Hematopoietic multipotent progenitor cell (in vitro differentiated cells): ENCODE data around the gene HMGB4. TPM values are rescaled to one million over a fixed set of nuclear protein-coding genes. Genes with fewer than 3 reads are reported as not detected.

Experiments
- DNase-seq, 3 donors: peaks; one replicate each; pipeline ENCODE4 v3.0.0-alpha.2; 2011 to 2015; ENCODE audit warnings: low read depth in 2 of 3, low spot score in 2 of 3
- total RNA-seq: library from RNA; depleted of rRNA; stranded (reverse); fragments of >200 nt; gene quantifications from one replicate; pipeline ENCODE4 v1.2.3, GENCODE V29; 2012

The HMGB4 gene
- total RNA-seq: not detected

DNA sequence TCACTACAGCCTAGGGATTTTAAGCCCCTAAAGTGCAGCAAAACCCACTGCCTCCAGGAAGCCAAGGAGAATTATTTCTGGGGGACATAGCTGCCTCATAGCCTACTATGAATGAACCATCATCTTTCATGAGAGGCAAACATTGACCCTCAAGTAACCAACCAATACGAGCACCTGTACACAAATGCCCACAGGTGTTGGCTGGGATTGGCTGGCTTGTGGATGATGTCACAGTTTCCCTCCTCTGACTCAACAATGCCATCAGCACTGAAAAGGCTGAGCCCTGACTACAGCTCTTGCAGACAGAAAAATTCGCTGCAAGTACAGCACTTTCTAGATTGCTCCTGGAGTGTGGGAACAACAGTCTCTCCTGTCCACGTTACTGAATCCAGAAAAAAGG, at the start of gene HMGB4:
Gene HMGB4, plus strand, starts transcription at position 301 of the 400 bp plus-strand sequence. CDS start 113 bp downstream, outside the sequence.
- no peak for DNase-seq

GRCh38 chr1:33814166-33814565, 49.7 kb upstream of the HMGB4 start:
- DNase-seq: no peak

DNA sequence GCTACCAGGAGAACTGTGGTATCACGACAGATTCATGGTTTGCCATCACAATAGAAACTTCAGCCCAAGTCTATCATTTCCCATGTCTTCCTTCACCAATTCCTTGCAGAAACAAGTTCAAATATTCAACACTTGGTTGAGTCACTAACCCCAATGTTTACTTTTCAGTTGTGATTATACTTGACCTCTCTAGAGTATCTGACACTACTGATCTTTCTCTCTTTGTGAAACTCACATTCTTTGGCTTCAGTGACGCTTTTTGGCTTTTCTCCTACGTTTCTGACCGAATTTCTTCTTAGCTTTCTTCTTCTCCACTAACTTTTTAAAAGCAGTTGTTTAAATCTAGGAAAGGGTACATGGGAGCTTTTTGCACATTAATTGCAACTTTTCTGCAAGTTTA, 48.8 kb upstream of the HMGB4 start:
- DNase-seq: no peak

DNA sequence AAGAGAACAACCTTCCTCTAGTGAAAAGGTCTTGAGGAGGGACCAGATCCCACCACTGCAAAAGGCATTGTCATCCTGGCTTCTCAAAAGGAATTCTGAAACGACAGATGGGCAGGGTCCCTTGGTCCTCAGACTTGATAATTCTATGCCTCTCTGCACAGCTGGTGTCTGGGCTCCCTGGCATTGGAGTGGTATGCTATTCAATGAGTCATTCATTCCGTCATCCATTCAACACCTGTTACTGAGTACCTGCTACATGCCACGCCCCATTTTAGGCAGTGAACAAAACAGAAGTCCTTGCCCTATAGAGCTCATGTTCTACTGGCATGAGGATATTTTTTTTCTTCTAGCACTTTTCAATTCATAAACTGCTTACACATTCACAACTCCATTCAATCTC, 45.8 kb upstream of the HMGB4 start:
- DNase-seq: no peak

GRCh38 chr1:33819290-33819912, 44.5 kb upstream of the HMGB4 start:
- no peak for DNase-seq

DNA sequence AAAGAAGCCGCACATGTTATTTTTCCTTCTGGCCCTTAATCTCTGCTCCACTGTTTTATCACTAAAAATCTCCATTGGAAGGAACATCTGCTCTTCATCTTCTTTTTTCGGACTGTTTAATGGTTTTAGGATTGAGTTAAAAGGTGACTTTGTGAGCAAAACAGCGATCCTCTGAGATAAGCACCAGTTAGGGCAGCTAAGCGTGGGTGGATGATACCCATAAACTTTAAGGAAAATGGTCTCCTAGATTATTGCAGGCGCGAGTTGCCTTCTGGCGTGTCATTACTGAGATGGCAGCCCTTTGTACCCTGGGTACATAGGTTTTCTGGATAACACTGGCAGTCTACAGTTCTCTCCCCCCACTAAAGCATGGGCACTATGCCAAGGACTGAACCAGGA, 44.0 kb upstream of the HMGB4 start:
- DNase-seq: no peak

DNA sequence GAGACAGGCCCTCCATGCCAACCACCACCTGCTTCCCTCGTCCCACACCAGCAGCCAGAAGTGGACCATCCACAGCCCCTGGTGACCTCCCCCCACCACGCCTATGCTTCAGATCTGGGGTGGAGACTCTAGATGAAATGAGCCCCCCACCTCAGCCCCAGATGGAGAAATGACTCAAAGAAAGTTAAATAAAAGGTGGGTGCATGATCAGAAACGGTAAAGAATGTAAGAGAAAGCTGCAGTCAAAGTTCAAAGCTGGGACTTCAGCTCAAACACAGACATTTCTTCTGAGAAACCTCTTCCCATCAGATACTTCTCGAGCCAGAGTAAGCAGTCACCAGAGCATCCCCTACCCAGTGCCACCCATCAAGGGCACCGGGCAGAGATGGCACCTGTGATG, 43.1 kb upstream of the HMGB4 start:
- DNase-seq: no peak

- no peak for DNase-seq
Measured at GRCh38 chr1:33821291-33821690, 42.6 kb upstream of the HMGB4 start.

GRCh38 chr1:33822396-33822795, 41.5 kb upstream of the HMGB4 start:
- DNase-seq: no peak

DNA sequence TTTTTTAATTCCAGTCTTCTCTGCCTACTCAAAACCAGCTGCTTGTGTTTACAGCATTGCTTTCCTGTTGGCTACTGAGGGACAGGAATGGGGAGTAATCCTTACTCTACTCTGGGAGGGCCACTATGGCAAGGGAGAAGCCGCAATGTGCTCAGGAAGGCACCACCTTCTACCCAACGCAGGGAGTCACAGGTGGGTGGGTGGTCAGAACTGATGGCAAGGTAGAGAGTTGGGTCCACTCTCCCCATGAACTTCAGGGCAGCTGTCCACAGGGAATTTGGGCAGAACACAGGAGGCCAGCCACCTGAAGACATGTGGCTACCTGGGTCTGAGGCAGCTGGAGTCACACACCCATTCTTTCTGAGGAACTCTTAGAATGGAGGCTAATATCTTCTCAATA, 40.5 kb upstream of the HMGB4 start:
- DNase-seq: no peak

GRCh38 chr1:33823830-33824229, 40.0 kb upstream of the HMGB4 start:
- no peak for DNase-seq

- DNase-seq: no peak
Measured at GRCh38 chr1:33824321-33824720, 39.6 kb upstream of the HMGB4 start.

- no peak for DNase-seq
Measured at GRCh38 chr1:33824971-33825370, 38.9 kb upstream of the HMGB4 start.

- no peak for DNase-seq
Measured at GRCh38 chr1:33825506-33825905, 38.4 kb upstream of the HMGB4 start.

DNA sequence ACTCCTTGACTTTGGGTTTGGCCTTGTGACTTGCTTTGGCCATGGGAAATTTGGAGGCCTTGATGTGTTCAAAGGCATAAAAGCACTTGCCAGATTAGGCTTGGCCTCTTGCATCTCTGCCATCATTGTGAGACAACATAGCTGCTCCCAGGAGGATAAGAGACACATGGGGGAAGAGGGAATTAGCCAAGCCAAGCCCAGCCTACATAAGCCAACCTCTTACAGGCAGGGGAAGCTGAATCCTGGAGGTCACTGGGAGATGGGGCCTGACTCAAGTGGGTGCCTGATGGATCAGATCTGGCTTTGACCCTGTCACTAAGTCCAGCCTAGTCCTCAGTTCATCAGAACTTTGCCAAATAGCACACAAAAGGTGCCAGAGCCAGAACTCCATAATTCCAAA, 37.6 kb upstream of the HMGB4 start:
- DNase-seq: no peak

DNA sequence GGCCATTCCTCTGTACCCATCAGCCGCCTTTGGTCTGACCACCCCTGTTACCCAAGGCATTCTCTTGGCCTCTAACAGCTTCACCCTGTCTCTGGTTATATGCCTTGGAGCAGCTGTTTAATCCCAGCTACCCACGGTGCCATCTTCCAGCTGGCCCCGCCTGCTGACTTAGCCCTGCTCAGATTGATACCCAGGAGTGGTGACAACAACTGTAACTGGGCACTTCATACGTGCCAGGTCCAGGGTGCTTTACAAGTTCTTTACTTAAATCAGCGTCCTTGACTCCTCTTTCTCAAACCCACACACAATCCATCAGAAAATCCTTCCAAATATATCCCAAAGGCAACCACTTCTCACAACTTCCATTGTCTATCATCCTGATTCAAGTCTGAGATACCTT, 37.2 kb upstream of the HMGB4 start:
- DNase-seq: no peak

- DNase-seq: no peak
Measured at GRCh38 chr1:33828059-33828458, 35.8 kb upstream of the HMGB4 start.

DNA sequence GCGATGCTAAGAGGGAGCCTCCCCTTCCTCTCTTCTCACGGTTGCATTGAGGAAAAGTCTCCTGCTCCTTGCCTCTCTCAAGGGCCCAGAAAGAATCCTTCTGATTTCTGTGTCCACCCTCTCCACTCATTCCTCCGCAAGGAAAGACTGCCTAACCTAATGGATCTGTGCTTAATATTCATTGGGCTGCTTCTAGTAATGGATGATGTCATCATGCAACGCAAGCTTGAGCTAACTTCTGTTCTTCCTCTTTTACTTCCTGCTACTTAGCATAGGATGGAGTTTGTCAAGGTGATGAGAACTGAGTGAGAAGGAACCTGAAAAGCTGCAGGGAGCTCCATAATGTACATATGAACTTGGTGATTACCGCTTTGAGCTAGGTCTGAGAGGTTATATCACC, 35.2 kb upstream of the HMGB4 start:
- DNase-seq: no peak

GRCh38 chr1:33836911-33837310, 27.0 kb upstream of the HMGB4 start:
- no peak for DNase-seq

GRCh38 chr1:33837635-33838034, 26.2 kb upstream of the HMGB4 start:
- DNase-seq: no peak

GRCh38 chr1:33841494-33841893, 22.4 kb upstream of the HMGB4 start:
- no peak for DNase-seq

DNA sequence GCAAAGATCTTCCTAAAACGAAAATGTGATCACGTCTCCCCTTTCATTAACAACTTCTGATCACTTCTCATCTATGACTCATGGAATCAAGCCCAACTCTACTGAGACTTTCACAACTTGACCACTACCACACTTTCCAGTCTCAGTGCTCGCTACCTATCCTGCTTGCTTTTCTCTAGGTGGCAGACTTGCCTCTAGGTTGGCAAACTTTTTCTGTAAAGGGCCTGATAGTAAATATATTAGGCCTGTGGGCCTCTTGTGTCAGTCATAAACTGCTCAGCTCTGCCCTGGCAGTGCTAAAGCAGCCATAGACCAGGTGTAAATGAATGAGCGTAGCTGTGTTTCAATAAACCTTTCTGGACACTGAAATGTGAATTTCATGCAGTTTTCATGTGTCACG, 21.5 kb upstream of the HMGB4 start:
- DNase-seq: no peak

DNA sequence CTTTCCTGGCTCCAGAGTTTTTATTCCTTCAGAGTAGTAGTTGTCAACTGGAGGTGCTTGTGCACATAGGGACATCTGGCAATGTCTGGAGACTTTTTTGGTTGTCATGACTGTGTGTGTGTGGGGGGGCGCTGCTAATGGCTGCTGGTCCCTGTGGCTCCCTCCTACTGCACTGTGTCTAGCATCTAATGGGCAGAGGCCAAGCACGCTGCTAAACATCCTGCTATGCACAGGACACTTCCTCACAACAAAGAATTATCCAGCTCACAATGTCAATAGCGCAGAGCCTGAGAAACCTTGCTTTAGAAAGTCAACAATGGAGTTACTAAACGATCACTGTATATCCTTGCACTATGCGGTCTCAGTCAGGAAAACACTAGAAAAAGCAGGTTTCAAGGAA, 19.7 kb upstream of the HMGB4 start:
- DNase-seq: no peak
